Measurements from ENCODE around the gene NPHS1. TPM values are rescaled to one million over a fixed set of nuclear protein-coding genes. Genes with fewer than 3 reads are reported as not detected.
"Not testable (repeated sequence)": the region's sequence is repeated elsewhere in the genome, so short reads cannot be mapped to it uniquely, and the experiment has no call there.

Gene NPHS1
- total RNA-seq, 4 donors from 2014 or later: 0.14 TPM; not detected in 3

DNA sequence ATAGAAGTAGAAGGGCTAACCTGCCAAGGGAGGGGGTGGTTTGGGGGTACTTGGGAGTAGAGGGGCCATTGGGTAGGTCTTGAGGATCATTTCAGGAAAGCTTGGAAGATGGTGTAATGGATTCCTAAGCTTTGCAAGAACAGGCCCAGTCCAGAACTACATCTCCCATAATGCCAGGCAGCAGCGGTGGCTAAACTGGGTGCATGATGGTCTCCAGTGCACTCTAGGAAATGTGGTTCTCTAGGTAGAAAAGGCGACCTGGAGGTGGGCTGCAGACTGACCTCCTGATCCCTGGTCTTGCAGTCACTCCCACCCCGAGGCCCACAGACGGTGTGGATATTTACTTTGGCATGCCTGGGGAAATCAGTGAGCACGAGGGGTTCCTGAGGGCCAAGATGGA is 19.9 kb upstream of the NPHS1 start:
- H3K27me3 ChIP-seq: peaks cover 0 to 3% of the 10 kb centered on the region in 2 donors
- H3K4me1 ChIP-seq: peaks cover 0 to 14% of the 10 kb centered on the region in 2 donors
- TF ChIP-seq, protein P1, sequence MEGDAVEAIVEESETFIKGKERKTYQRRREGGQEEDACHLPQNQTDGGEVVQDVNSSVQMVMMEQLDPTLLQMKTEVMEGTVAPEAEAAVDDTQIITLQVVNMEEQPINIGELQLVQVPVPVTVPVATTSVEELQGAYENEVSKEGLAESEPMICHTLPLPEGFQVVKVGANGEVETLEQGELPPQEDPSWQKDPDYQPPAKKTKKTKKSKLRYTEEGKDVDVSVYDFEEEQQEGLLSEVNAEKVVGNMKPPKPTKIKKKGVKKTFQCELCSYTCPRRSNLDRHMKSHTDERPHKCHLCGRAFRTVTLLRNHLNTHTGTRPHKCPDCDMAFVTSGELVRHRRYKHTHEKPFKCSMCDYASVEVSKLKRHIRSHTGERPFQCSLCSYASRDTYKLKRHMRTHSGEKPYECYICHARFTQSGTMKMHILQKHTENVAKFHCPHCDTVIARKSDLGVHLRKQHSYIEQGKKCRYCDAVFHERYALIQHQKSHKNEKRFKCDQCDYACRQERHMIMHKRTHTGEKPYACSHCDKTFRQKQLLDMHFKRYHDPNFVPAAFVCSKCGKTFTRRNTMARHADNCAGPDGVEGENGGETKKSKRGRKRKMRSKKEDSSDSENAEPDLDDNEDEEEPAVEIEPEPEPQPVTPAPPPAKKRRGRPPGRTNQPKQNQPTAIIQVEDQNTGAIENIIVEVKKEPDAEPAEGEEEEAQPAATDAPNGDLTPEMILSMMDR (IDR thresholded peaks at IDR 0.05): no peak
- TF ChIP-seq POLR2A (IDR thresholded peaks at IDR 0.05): no peak
- DNase-seq: no peak
- H3K27ac ChIP-seq: no peak overlapping the region
- H3K4me3 ChIP-seq: no peak overlapping the region
- no peaks in the 10 kb centered on the region for H3K9me3 ChIP-seq
- intact Hi-C loops (cut with DNase I; ENCODE audit: low total_unique reads): no loop called here
- no peaks in the 10 kb centered on the region for H3K36me3 ChIP-seq

DNA sequence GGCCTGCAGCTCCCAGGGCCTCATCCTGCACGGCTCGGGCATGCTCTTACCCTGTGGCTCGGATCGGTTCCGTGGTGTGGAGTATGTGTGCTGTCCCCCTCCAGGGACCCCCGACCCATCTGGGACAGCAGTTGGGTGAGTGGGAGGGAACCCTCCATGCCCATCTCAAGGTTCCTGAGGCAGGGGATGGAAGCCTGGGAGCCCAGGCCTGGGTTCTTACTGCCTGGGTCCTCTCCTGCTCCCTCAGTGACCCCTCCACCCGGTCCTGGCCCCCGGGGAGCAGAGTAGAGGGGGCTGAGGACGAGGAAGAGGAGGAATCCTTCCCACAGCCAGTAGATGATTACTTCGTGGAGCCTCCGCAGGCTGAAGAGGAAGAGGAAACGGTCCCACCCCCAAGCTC is 19.3 kb upstream of the NPHS1 start:
- DNase-seq: no peak
- H3K27me3 ChIP-seq: peaks cover 0 to 3% of the 10 kb centered on the region in 2 donors
- no peaks in the 10 kb centered on the region for H3K36me3 ChIP-seq
- no peaks in the 10 kb centered on the region for H3K9me3 ChIP-seq
- H3K27ac ChIP-seq: no peak overlapping the region
- no peak overlapping the region for H3K4me3 ChIP-seq
- no peak for TF ChIP-seq POLR2A (IDR thresholded peaks at IDR 0.05)
- TF ChIP-seq, protein P1 (IDR thresholded peaks at IDR 0.05): no peak
- intact Hi-C loops (cut with DNase I; ENCODE audit: low total_unique reads): no loop called here
- peaks cover 0 to 14% of the 10 kb centered on the region in 2 donors for H3K4me1 ChIP-seq

DNA sequence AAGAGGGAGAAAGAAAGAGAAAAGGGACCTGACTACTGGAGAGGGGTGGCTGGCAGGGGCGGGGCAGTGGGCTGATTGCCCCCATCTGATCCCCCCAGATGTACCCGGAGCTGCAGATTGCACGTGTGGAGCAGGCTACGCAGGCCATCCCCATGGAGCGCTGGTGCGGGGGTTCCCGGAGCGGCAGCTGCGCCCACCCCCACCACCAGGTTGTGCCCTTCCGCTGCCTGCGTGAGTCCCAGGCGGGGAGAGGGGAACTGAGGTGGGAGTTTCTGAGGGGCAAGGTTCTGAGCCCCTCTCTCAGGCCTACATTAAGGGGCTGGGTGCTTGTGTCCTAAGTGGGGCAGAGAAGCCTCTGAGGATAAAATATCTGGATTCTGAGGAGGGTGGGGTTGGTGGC is 18.5 kb upstream of the NPHS1 start:
- intact Hi-C loops (cut with DNase I; ENCODE audit: low total_unique reads): no loop called here
- TF ChIP-seq, protein P1 (IDR thresholded peaks at IDR 0.05): no peak
- no peak for TF ChIP-seq POLR2A (IDR thresholded peaks at IDR 0.05)
- H3K9me3 ChIP-seq: no peaks in the 10 kb centered on the region

DNA sequence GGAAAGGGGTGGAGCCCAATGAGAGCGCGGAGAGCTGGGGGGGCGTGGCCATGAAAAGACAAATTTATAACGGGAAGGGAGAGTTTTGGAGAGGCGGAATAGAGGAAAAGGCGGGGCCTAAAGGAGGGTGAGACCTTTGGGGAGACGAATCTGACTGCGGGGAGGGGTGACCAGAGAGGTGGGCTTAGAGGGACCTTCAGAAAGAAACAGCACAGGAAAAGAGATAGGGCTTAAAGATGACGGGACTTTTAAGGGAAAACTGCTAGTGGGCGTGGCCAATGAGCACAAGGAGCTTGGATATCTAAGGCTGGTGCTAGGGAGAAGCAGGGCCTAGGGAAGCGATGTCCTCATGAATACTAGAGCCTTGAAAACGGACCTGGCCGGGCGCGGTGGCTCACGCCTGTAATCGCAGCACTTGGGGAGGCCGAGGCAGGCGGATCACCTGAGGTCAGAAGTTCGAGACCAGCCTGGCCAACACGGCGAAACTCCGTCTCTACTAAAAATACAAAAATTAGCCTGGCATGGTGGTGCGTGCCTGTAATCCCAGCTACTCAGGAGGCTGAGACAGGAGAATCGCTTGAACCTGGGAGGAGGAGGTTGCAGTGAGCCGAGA is 17.9 kb upstream of the NPHS1 start:
- H3K4me1 ChIP-seq: peaks cover 0 to 14% of the 10 kb centered on the region in 2 donors
- H3K27ac ChIP-seq; H3K4me3 ChIP-seq; H3K36me3 ChIP-seq; H3K27me3 ChIP-seq; H3K9me3 ChIP-seq; intact Hi-C loops (cut with DNase I; ENCODE audit: low total_unique reads): not testable (repeated sequence)
- DNase-seq: peak; percentile 26 to 34

More for the DNA sequence above, 18.5 kb upstream of the NPHS1 start:
- H3K36me3 ChIP-seq: no peaks in the 10 kb centered on the region
- H3K4me1 ChIP-seq: peaks cover 0 to 14% of the 10 kb centered on the region in 2 donors
- H3K27ac ChIP-seq: no peak overlapping the region
- H3K27me3 ChIP-seq: peaks cover 0 to 3% of the 10 kb centered on the region in 2 donors
- DNase-seq: no peak
- H3K4me3 ChIP-seq: no peak overlapping the region

DNA sequence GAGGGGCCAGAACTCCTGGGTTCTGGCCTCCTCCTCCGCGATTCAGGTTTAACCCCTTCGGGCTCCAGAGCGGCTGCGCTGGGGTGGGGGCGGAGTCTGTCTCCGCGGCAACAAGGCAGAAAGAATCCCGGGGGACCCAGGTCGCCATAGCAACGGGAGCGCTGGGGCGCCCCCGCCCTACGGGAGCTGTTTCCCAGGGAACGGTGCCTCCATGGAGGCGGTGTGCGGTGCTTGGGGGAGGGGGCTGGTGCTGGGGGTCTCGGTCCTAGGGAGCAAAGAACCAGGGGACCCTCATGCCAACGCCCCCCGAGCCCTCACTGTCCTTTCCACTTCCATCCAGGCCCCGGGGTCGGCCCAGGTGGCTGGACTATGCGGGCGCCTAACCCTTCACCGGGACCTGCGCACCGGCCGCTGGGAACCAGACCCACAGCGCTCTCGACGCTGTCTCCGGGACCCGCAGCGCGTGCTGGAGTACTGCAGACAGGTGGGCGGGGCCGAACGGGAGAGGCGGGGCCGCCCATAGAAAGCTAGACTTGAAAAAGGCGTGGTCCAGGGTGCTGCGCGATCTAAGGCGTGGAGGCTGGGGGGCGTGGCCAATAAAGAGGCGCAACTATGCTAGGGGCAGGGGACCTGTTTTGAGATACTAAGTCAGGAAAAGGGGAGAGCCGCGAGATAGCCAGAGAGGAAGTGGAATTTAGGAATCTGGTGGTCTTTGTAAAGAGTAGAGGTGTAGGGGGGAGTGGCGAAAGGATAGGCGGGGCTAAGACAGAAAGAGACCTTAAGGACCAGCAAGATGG is 17.2 kb upstream of the NPHS1 start:
- intact Hi-C loops (cut with DNase I; ENCODE audit: low total_unique reads): no loop called here

More for the DNA sequence above, 17.2 kb upstream of the NPHS1 start:
- peaks cover 0 to 14% of the 10 kb centered on the region in 2 donors for H3K4me1 ChIP-seq
- H3K4me3 ChIP-seq: no peak overlapping the region
- DNase-seq: peak; percentile 47 to 63
- H3K9me3 ChIP-seq: no peaks in the 10 kb centered on the region
- no peak for TF ChIP-seq POLR2A (IDR thresholded peaks at IDR 0.05)
- TF ChIP-seq, protein P1 (IDR thresholded peaks at IDR 0.05): no peak
- no peaks in the 10 kb centered on the region for H3K36me3 ChIP-seq
- peaks cover 0 to 3% of the 10 kb centered on the region in 2 donors for H3K27me3 ChIP-seq
- no peak overlapping the region for H3K27ac ChIP-seq

Data from uterus (tissue), 4 donors.